Gastrocnemius medialis (tissue), 4 donors: ENCODE data around the gene WHRN.

Experiments
- POLR2A ChIP-seq, 2 donors: fragments of 450-650 bp; IDR thresholded peaks; one replicate each; pipeline ENCODE4 v1.6.1; 2017; ENCODE audit warnings: antibody characterized with exemption in 2 of 2, mild to moderate bottlenecking in 2 of 2, moderate library complexity in 2 of 2
- TF ChIP-seq, protein P1 (sequence below), 5 experiments: fragments of 450-650 bp in 3 of 5; fragments of 200-600 bp in 2 of 5; sonication (generic) in 2 of 5; IDR thresholded peaks in 4 of 5; conservative IDR thresholded peaks in 1 of 5; 1 replicate in 4 of 5; 2 replicates in 1 of 5; pipeline ENCODE4 v1.5.1; 2016 to 2019; ENCODE audit warnings: antibody characterized with exemption in 5 of 5, mild to moderate bottlenecking in 3 of 5, moderate library complexity in 3 of 5

DNA sequence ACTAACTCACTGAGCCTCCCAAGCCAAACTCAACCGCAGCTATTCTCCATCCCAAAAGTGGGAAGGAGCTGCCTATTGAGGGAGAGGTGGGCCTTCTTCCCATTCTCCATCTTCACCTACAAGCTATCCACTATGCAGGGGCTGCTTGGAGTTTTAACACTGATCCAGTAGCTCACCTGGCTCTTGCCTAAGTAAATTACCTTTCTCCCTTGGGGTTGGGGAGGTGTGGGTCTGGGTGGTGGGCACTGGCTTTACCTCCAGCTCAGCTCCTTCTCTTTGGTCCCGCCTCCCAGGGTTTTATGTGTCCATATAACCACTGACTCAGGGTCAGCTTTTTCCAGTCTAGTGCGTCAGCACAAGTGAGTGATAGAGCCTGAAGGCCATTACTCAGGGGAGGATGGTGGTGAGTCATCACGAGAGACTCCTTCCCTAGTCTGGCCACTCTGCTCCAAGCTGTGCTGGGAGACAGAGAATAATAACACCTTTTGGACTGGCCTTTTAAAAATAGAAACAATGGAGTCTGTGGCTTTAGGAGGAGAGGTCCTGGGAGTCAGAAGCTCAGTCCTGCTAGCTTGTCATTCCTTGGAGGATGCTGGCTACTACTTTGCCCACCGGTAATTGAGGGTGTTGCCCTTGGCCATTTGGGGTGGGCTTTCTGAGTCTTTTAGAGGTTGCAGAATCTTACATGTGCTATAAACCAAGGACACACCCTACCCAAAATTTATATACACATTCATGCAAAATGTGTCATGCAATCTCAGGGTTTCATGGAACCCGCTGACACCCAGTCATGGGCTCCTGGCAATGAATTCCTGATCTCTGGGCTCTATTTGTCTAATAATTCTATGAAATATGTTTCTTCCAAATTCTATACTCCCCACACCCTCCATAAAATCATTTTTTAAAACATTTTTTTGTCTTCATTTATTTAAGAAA, 46.7 kb upstream of the WHRN start:
- no peak for TF ChIP-seq POLR2A (IDR thresholded peaks at IDR 0.05)
- TF ChIP-seq, protein P1, sequence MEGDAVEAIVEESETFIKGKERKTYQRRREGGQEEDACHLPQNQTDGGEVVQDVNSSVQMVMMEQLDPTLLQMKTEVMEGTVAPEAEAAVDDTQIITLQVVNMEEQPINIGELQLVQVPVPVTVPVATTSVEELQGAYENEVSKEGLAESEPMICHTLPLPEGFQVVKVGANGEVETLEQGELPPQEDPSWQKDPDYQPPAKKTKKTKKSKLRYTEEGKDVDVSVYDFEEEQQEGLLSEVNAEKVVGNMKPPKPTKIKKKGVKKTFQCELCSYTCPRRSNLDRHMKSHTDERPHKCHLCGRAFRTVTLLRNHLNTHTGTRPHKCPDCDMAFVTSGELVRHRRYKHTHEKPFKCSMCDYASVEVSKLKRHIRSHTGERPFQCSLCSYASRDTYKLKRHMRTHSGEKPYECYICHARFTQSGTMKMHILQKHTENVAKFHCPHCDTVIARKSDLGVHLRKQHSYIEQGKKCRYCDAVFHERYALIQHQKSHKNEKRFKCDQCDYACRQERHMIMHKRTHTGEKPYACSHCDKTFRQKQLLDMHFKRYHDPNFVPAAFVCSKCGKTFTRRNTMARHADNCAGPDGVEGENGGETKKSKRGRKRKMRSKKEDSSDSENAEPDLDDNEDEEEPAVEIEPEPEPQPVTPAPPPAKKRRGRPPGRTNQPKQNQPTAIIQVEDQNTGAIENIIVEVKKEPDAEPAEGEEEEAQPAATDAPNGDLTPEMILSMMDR (IDR thresholded peaks at IDR 0.05 in 4 of 5, conservative IDR thresholded peaks at IDR 0.05 in 1 of 5): no peak
